GM12873 (cell line): ENCODE measurements around the gene SMAP2.

ENCODE experiments used
- CTCF ChIP-seq: IDR thresholded peaks from 2 replicates; pipeline ENCODE4 v1.5.1; 2012; ENCODE audit warnings: low read depth, mild to moderate bottlenecking, moderate library complexity, low read length, control low read depth; ENCODE audit not compliant: insufficient read depth; ENCODE audit errors: missing control alignments

SMAP2 gene

GRCh38 chr1:40373323-40374283, at the start of gene SMAP2:
Gene SMAP2 (plus strand): TSS chr1:40373727. CDS start chr1:40374121, 394 bp downstream.
- no peak for TF ChIP-seq CTCF

DNA sequence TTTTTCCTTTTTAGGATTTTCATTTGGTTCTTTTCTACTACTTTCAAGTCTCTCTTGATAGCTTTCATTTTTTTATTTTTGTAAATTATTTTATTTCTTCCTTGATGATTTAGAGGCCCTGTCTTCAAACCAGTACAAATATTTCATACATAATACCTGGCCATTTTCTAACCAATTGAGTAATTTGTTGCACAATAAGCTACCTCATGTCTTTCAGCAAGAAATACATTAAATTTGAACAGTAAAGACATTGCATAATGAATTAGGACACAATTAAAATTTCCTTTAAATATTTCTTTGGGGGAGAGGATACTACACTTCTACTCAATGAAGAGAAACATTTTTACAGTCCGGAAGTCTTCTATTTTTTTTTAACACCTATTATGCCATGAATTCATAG, 40.8 kb upstream of the SMAP2 start:
- no peak for TF ChIP-seq CTCF

DNA sequence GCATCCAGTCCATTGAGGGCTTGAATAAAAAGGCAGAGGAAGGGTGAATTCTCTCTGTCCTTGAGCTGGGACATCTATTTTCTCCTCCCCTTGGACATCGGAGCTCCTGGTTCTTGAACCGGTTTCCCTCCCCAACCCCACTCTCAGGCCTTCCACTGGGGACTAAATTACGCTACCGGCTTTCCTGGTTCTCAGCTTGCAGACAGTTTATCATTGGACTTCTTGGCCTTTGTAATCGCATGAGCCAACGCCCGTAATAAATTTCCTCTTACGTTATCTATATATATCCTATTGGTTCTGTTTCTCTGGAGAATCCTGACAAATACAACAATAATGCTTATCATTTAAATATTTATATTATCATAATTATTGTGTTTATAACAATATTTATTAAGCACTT, 36.1 kb upstream of the SMAP2 start:
- TF ChIP-seq CTCF: no peak

DNA sequence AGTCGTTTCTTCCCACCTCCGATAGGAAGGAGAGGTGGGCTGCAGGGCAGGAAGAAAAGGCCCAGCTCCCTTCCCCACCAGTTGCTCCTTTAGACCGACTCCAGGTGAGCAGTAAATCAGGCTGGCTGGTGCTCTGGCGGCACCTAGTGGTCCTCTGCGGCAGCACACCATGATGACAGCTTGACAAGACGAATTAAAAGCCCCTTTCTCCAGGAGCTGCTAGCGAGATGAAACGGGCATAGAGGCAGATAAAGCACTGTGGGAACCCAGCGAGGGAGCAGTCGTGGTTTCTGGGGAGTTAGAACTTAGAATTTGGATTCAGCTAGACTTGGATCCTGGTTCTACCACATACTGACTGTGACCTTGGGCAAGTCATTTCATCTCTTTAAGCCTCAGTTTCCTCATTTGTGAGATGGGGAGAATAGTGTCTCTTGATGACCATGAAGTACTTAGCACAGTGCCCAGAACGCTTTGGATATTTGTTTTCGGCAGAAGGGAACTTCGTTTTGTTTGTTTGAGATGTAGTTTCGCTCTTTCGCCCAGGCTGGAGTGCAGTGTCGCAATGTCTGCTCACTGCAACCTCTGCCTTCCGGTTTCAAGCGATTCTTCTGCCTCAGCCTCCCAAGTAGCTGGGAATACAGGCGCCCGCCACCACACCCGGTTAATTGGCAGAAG, 34.6 kb upstream of the SMAP2 start:
- peak; percentile 100 for TF ChIP-seq CTCF

GRCh38 chr1:40339420-40340323, 33.9 kb upstream of the SMAP2 start:
- TF ChIP-seq CTCF: no peak

DNA sequence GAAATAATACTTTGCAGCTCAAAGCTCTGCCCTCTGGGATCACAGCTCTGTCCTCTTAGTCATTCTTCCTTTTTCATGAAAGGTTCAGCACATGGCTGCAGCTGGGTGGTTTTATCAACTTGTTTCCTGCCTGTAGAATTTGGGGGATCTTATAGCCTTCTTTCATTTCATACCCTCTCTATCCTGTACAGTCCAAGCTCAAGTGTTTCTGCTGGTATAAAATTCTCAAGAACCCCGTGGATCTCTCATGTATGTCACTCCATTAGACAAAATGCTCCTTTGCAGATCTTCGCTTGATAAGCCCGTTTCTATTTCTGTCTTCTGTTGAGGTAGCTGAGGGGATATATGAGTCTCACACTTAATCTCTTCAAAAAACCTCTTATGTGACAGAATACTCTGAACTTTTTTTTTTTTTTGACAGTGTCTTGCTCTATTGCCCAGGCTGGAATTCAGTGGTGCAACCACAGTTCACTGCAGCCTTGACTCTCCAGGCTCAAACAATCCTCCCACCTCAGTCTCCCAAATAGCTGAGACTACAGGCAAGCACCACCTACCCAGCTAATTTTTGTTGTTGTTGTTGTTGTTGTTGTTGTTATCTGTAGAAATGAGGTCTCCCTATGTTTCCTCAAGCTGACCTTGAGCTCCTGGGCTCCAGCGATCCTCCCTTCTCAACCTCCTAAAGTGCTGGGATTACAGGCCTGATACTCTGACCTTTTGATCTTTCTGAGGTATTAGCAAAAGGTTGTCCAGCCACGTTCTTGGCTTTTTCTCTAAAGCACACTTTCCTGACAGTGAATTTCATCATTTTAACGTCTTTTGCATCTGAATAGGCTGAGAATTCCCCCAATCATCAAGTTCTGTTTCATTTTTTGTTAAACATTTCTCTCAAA, 31.8 kb upstream of the SMAP2 start:
- no peak for TF ChIP-seq CTCF
